ENCODE measurements around the gene ZNF532.

DNA sequence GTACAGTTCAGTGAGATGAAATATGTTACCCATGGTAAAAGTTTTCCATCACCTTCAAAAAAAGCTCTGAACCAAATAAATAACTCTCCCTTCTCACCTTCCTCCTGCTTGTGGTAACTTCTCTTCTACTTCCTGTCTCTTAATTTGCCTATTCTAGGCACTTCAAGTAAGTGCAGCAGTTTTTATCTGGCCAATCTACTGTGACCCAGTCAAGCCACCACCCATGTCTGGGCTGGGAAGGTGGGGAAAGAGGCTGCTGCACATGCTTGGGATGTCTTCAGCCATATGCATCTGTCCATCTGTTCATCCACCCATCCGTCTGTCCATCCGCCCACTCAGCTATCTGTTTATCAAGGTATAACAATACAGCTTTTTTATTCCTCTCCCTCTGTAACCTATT, 31.6 kb downstream of the ZNF532 start:
- TF ChIP-seq POLR2A (IDR thresholded peaks at IDR 0.05) (no peak), EP300 (IDR thresholded peaks at IDR 0.05) (no peak)
- TF ChIP-seq, protein P1, sequence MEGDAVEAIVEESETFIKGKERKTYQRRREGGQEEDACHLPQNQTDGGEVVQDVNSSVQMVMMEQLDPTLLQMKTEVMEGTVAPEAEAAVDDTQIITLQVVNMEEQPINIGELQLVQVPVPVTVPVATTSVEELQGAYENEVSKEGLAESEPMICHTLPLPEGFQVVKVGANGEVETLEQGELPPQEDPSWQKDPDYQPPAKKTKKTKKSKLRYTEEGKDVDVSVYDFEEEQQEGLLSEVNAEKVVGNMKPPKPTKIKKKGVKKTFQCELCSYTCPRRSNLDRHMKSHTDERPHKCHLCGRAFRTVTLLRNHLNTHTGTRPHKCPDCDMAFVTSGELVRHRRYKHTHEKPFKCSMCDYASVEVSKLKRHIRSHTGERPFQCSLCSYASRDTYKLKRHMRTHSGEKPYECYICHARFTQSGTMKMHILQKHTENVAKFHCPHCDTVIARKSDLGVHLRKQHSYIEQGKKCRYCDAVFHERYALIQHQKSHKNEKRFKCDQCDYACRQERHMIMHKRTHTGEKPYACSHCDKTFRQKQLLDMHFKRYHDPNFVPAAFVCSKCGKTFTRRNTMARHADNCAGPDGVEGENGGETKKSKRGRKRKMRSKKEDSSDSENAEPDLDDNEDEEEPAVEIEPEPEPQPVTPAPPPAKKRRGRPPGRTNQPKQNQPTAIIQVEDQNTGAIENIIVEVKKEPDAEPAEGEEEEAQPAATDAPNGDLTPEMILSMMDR (IDR thresholded peaks at IDR 0.05): no peak

All from tibial nerve (tissue), 4 donors.